Neutrophil (primary cell): Measurements from ENCODE around the gene CD34.
A peak's percentile ranks its signal among the peaks of the same experiment; 100 is the strongest.

ENCODE experiments used
- H3K27ac ChIP-seq: fragments of 200-600 bp; sonication (generic); 2 replicates; pipeline ENCODE4 v1.5.1; 2016; ENCODE audit warnings: mild to moderate bottlenecking, moderate library complexity
- H3K27me3 ChIP-seq: fragments of 200-600 bp; sonication (generic); 2 replicates; pipeline ENCODE4 v1.6.0; 2016; ENCODE audit warnings: mild to moderate bottlenecking
- H3K36me3 ChIP-seq: fragments of 200-600 bp; sonication (generic); 2 replicates; pipeline ENCODE4 v1.5.1; 2017
- H3K4me1 ChIP-seq, 2 experiments: fragments of 200-600 bp in 1 of 2; sonication (generic) in 1 of 2; 1 replicate in 1 of 2; 2 replicates in 1 of 2; pipeline versions ENCODE4 v1.5.1 to v1.6.1; 2013 to 2016; ENCODE audit warnings: low read depth in 1 of 2, low read length in 1 of 2, mild to moderate bottlenecking in 1 of 2, moderate library complexity in 1 of 2; ENCODE audit not compliant: control insufficient read depth in 1 of 2, insufficient read depth in 1 of 2
- H3K4me3 ChIP-seq, 2 experiments: fragments of 200-600 bp in 1 of 2; sonication (generic) in 1 of 2; 1 replicate in 1 of 2; 2 replicates in 1 of 2; pipeline ENCODE4 v1.5.1; 2013 to 2016; ENCODE audit warnings: low read depth in 1 of 2, low read length in 1 of 2, mild to moderate bottlenecking in 1 of 2, moderate library complexity in 1 of 2
- H3K9me3 ChIP-seq: fragments of 200-600 bp; sonication (generic); 2 replicates; pipeline ENCODE4 v1.5.1; 2016
- TF ChIP-seq, protein P1 (sequence below): fragments of 200-600 bp; sonication (generic); IDR thresholded peaks from 2 replicates; pipeline ENCODE4 v1.5.1; 2016; ENCODE audit warnings: antibody characterized with exemption

CD34 gene

DNA sequence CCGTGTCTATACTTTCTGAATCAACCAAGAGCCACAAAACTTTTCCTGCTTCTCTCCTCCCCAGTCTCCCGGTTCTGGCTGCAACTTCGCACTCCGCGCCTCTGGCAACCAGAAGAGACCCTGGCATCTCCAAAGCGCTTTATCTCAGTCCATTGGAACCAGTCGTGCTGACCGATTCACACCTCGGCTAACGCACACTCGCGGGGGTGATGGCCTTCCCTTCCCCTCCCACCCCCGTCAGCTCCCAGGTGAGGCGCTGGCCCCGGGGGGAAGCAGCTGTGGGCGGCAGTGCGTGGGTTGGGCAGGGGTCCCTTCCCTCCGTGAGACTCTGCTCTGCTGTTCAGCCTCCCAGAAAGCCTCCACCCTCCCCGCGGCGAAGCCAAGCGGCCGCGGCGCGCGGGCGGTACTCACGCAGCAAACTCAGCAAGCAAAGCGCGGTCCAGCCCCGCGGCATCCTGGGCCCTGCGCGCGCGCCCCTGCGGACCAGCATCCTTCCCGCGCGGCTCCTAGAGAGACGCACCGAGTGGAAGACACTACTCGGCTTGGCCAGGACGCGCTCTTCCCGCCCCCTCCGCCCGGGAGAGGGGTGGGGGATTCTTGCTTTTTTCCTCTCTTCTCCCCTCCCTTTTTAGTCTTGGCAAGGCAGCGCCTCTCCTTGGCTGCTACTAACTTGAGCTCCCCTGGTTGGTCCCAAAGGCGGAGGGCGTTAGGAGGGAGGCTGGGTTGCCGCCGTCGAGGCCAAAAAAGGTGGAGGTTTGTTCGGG, at the start of gene CD34:
CD34 (minus strand) TSS at position 535 of the 764 bp plus-strand sequence; CDS start at position 490, 45 bp downstream.
- Histone ChIP-seq H3K36me3 (no peaks in the 10 kb centered on the region), H3K4me1 (peaks cover 0 to 9% of the 10 kb centered on the region in 2 experiments), H3K9me3 (no peaks in the 10 kb centered on the region), H3K4me3 (no peak within 1 kb of the TSS), H3K27ac (no peak within 1 kb of the TSS), H3K27me3 (peaks cover 66% of the 10 kb centered on the region)
- TF ChIP-seq, protein P1, sequence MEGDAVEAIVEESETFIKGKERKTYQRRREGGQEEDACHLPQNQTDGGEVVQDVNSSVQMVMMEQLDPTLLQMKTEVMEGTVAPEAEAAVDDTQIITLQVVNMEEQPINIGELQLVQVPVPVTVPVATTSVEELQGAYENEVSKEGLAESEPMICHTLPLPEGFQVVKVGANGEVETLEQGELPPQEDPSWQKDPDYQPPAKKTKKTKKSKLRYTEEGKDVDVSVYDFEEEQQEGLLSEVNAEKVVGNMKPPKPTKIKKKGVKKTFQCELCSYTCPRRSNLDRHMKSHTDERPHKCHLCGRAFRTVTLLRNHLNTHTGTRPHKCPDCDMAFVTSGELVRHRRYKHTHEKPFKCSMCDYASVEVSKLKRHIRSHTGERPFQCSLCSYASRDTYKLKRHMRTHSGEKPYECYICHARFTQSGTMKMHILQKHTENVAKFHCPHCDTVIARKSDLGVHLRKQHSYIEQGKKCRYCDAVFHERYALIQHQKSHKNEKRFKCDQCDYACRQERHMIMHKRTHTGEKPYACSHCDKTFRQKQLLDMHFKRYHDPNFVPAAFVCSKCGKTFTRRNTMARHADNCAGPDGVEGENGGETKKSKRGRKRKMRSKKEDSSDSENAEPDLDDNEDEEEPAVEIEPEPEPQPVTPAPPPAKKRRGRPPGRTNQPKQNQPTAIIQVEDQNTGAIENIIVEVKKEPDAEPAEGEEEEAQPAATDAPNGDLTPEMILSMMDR: no peak

GRCh38 chr1:207960346-207960745, 49.4 kb upstream of the CD34 start:
- Histone ChIP-seq H3K4me1 (peaks cover 16 to 24% of the 10 kb centered on the region in 2 experiments), H3K27me3 (peaks cover 89% of the 10 kb centered on the region), H3K36me3 (no peaks in the 10 kb centered on the region), H3K9me3 (no peaks in the 10 kb centered on the region), H3K4me3 (no peak overlapping the region), H3K27ac (no peak overlapping the region)
- TF ChIP-seq, protein P1: no peak

GRCh38 chr1:207959910-207960309, 49.0 kb upstream of the CD34 start:
- TF ChIP-seq, protein P1: no peak
- Histone ChIP-seq H3K27me3 (peaks cover 89% of the 10 kb centered on the region), H3K4me3 (no peak overlapping the region), H3K27ac (no peak overlapping the region), H3K36me3 (no peaks in the 10 kb centered on the region), H3K9me3 (no peaks in the 10 kb centered on the region), H3K4me1 (peaks cover 16 to 24% of the 10 kb centered on the region in 2 experiments)

DNA sequence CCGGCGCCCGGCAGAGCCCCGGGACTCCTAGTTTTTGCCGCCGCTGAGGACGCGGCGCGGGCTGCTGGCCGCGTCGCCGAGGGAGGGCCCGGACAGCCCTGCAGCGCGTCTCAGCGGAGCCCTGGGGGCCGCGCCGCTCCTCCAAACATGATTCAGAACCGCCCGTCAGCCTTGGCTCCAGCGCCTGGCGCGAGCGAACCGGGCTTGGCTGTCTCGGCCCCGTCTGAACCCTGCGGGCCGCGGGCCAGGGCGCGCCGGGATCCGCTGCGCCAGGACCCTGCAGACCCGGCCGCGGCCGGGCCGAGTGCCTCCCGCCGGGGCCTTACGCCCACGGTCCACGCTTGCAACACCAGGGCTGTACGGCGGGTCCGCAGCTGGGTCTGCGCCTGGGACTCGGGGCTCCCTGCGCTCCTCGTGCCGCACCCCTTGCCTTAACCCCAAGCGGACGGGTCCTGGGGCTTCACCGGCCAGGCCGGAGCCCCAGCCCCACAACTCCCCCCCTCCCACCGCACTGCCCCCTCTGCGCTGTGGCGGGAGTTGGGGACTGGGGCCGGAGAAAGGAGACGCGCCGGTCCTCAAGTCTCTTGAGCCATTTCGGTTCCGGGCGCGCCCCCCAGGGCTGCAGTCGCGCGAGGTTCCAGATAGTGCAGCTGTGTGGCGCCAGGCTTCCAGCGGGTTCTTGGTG, 48.4 kb upstream of the CD34 start:
- TF ChIP-seq, protein P1: no peak
- peak overlapping the region in 1 of 2 experiments; percentile 1 for H3K4me3 ChIP-seq
- H3K36me3 ChIP-seq: no peaks in the 10 kb centered on the region
- H3K9me3 ChIP-seq: no peaks in the 10 kb centered on the region
- peaks cover 85% of the 10 kb centered on the region for H3K27me3 ChIP-seq
- no peak overlapping the region for H3K27ac ChIP-seq
- peaks cover 16 to 24% of the 10 kb centered on the region in 2 experiments for H3K4me1 ChIP-seq

- H3K27ac ChIP-seq: no peak overlapping the region
Measured at GRCh38 chr1:207958376-207959139, 47.6 kb upstream of the CD34 start.

More at GRCh38 chr1:207958376-207959139, 47.6 kb upstream of the CD34 start:
- Histone ChIP-seq H3K27me3 (peaks cover 82% of the 10 kb centered on the region), H3K9me3 (no peaks in the 10 kb centered on the region), H3K4me3 (peak overlapping the region in 1 of 2 experiments; percentile 1), H3K36me3 (no peaks in the 10 kb centered on the region), H3K4me1 (peaks cover 12 to 18% of the 10 kb centered on the region in 2 experiments)
- TF ChIP-seq, protein P1: no peak
